ENCODE data around the gene ZNF672. TPM values are rescaled to one million over a fixed set of nuclear protein-coding genes. Genes with fewer than 3 reads are reported as not detected.

Gene ZNF672
- polyA plus RNA-seq, 1 donor (not counting 4 experiments of a cell fraction or from before 2014, with no cell fraction given) = 12.6 TPM

- Histone ChIP-seq H3K79me2 (ENCODE audit: control insufficient read depth, insufficient read depth, low read length) (no peaks in the 10 kb centered on the region), H3K4me3 (ENCODE audit: control insufficient read depth in 2 of 3, extremely low read depth in 1 of 3, insufficient read depth in 2 of 3, low read depth in 1 of 3, low read length in 3 of 3) (no peak overlapping the region), H3K4me2 (ENCODE audit: control insufficient read depth, extremely low read depth, insufficient read depth, low read depth, low read length) (no peak overlapping the region), H2AFZ (ENCODE audit: control insufficient read depth, low read length) (no peak overlapping the region), H3K9me3 (ENCODE audit: control insufficient read depth, low read depth, low read length) (no peaks in the 10 kb centered on the region), H3K36me3 (ENCODE audit: control insufficient read depth in 2 of 2, extremely low read depth in 1 of 2, insufficient read depth in 2 of 2, low read length in 2 of 2) (peaks cover 0 to 3% of the 10 kb centered on the region in 2 experiments), H3K4me1 (ENCODE audit: control insufficient read depth, extremely low read depth, insufficient read depth, low read length) (peaks cover 12% of the 10 kb centered on the region), H4K20me1 (ENCODE audit: control insufficient read depth, extremely low read depth, insufficient read depth, low read length) (no peaks in the 10 kb centered on the region), H3K9me1 (ENCODE audit: control insufficient read depth, extremely low read depth, insufficient read depth, low read length) (no peaks in the 10 kb centered on the region), H3K27me3 (ENCODE audit: control insufficient read depth, extremely low read depth, insufficient read depth, low read length) (no peaks in the 10 kb centered on the region), H3K27ac (ENCODE audit: control insufficient read depth, insufficient read depth, low read length) (no peak overlapping the region), H3K9ac (ENCODE audit: control insufficient read depth, extremely low read depth, insufficient read depth, low read length) (no peak overlapping the region)
- FAIRE-seq (no peak), DNase-seq (ENCODE audit: low read depth, low spot score) (no peak)
- TF ChIP-seq CTCF (optimal IDR thresholded peaks at IDR 0.05 in 1 of 3, IDR thresholded peaks at IDR 0.05 in 1 of 3, conservative IDR thresholded peaks at IDR 0.05 in 1 of 3; ENCODE audit: extremely low read depth in 1 of 3, insufficient read depth in 2 of 3, low read length in 3 of 3) = peak; percentile 68 to 90 (median 81)
- TF ChIP-seq EZH2 (IDR thresholded peaks at IDR 0.05; ENCODE audit: low read length) = no peak
- dilution Hi-C loops (cut with MboI; ENCODE audit: extremely low pct_ligation_motif_present, low sequenced_read_pairs) = no loop called here
Measured at GRCh38 chr1:248807067-248807737, 30.8 kb upstream of the ZNF672 start.

DNA sequence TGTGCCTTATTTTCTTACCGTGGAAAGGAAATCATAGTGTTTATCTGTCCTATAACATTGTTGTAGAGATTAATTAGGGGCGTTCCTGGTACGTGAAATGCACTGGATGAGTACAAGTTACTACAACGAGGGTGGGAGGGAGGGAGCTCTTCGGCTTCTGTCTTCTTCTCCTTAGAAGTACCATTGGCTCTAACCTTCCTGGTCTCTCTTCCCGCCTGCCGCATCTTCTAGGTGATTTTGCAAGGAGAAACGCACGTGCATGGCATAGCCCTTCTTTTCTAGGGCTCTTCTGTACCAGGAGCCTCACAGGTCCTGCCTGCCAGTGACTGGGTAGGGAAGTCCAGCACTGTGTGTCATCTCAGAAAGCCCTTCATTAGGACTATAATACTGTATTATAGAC, 29.1 kb upstream of the ZNF672 start:
- TF ChIP-seq EZH2 (IDR thresholded peaks at IDR 0.05; ENCODE audit: low read length) (no peak), CTCF (optimal IDR thresholded peaks at IDR 0.05 in 1 of 3, IDR thresholded peaks at IDR 0.05 in 1 of 3, conservative IDR thresholded peaks at IDR 0.05 in 1 of 3; ENCODE audit: extremely low read depth in 1 of 3, insufficient read depth in 2 of 3, low read length in 3 of 3) (no peak)

More for the DNA sequence above, 29.1 kb upstream of the ZNF672 start:
- Histone ChIP-seq H3K4me1 (ENCODE audit: control insufficient read depth, extremely low read depth, insufficient read depth, low read length) (peaks cover 12% of the 10 kb centered on the region), H3K4me2 (ENCODE audit: control insufficient read depth, extremely low read depth, insufficient read depth, low read depth, low read length) (no peak overlapping the region), H3K4me3 (ENCODE audit: control insufficient read depth in 2 of 3, extremely low read depth in 1 of 3, insufficient read depth in 2 of 3, low read depth in 1 of 3, low read length in 3 of 3) (no peak overlapping the region), H3K36me3 (ENCODE audit: control insufficient read depth in 2 of 2, extremely low read depth in 1 of 2, insufficient read depth in 2 of 2, low read length in 2 of 2) (peaks cover 1 to 12% of the 10 kb centered on the region in 2 experiments), H3K9me1 (ENCODE audit: control insufficient read depth, extremely low read depth, insufficient read depth, low read length) (no peaks in the 10 kb centered on the region), H3K79me2 (ENCODE audit: control insufficient read depth, insufficient read depth, low read length) (no peaks in the 10 kb centered on the region), H4K20me1 (ENCODE audit: control insufficient read depth, extremely low read depth, insufficient read depth, low read length) (no peaks in the 10 kb centered on the region), H2AFZ (ENCODE audit: control insufficient read depth, low read length) (no peak overlapping the region), H3K27me3 (ENCODE audit: control insufficient read depth, extremely low read depth, insufficient read depth, low read length) (no peaks in the 10 kb centered on the region), H3K9me3 (ENCODE audit: control insufficient read depth, low read depth, low read length) (no peaks in the 10 kb centered on the region), H3K27ac (ENCODE audit: control insufficient read depth, insufficient read depth, low read length) (no peak overlapping the region), H3K9ac (ENCODE audit: control insufficient read depth, extremely low read depth, insufficient read depth, low read length) (no peak overlapping the region)
- DNase-seq (ENCODE audit: low read depth, low spot score) = no peak
- dilution Hi-C loops (cut with MboI; ENCODE audit: extremely low pct_ligation_motif_present, low sequenced_read_pairs) = no loop called here
- no peak for FAIRE-seq
